Endothelial cell of umbilical vein (primary cell): Measurements from ENCODE around the gene STAT4. TPM values are rescaled to one million over a fixed set of nuclear protein-coding genes. Genes with fewer than 3 reads are reported as not detected.

Source experiments
- BruUV-seq: library from RNA; stranded (reverse); fragments of 400-500 nt; replicated peaks from 2 replicates; lab custom pipeline; 2021; lab: Mats Ljungman, UMichigan
- CTCF ChIA-PET: fragments of 300-600, 350-600 bp; sonication (Branson Sonifier 250); formaldehyde crosslinking; loops from one replicate; lab custom pipeline; 2021; ENCODE audit warnings: antibody characterized with exemption, inconsistent platforms; lab: Charles Lee
- POLR2A ChIA-PET: fragments of 300-600, 350-600 bp; sonication (Branson Sonifier 250); formaldehyde crosslinking; loops from one replicate; lab custom pipeline; 2021; ENCODE audit warnings: antibody characterized with exemption, inconsistent platforms; lab: Charles Lee
- DNase-seq: peaks from one replicate; pipeline ENCODE4 v3.0.0-alpha.2; 2011; ENCODE audit warnings: low read depth, low spot score
- FAIRE-seq: peaks from 2 replicates; lab custom pipeline; 2011; peaks lifted over from hg19 to GRCh38; lab: Jason Lieb, UNC
- H2AFZ ChIP-seq: 2 replicates; pipeline ENCODE4 v1.6.0; 2012; ENCODE audit warnings: low read depth, low read length, control low read depth, inconsistent platforms
- H3K27ac ChIP-seq: 2 replicates; pipeline ENCODE4 v1.5.1; 2011; ENCODE audit warnings: low read depth, mild to moderate bottlenecking, control low read depth, low read length, moderate library complexity; ENCODE audit not compliant: insufficient read depth
- H3K27me3 ChIP-seq, 2 experiments: 2 replicates each; pipeline versions ENCODE4 v1.6.0 to v1.6.1; 2011; ENCODE audit warnings: low read length in 2 of 2, mixed read lengths in 1 of 2; ENCODE audit not compliant: control insufficient read depth in 2 of 2, insufficient read depth in 2 of 2
- H3K36me3 ChIP-seq, 2 experiments: 2 replicates in 1 of 2; 3 replicates in 1 of 2; pipeline ENCODE4 v1.5.1; 2011; ENCODE audit warnings: low read length in 2 of 2, mild to moderate bottlenecking in 1 of 2, moderate library complexity in 1 of 2; ENCODE audit not compliant: control insufficient read depth in 2 of 2, insufficient read depth in 2 of 2; ENCODE audit errors: extremely low read depth in 1 of 2
- H3K4me1 ChIP-seq: 3 replicates; pipeline ENCODE4 v1.5.1; 2011; ENCODE audit warnings: mild to moderate bottlenecking, low read length; ENCODE audit not compliant: control insufficient read depth, insufficient read depth; ENCODE audit errors: extremely low read depth
- H3K4me2 ChIP-seq: 2 replicates; pipeline ENCODE4 v1.6.1; 2011; ENCODE audit warnings: low read length, control low read depth, mixed read lengths; ENCODE audit not compliant: insufficient read depth
- H3K4me3 ChIP-seq, 3 experiments: fragments of 200-600 bp in 1 of 3; sonication (generic), shearing (Covaris generic) in 1 of 3; replicated peaks in 1 of 3; 2 replicates each; pipeline ENCODE4 v1.5.1; 2011 to 2016; ENCODE audit warnings: control low read depth in 3 of 3, low read length in 3 of 3, mild to moderate bottlenecking in 2 of 3, inconsistent platforms in 1 of 3, low read depth in 1 of 3, moderate library complexity in 1 of 3; ENCODE audit not compliant: insufficient read depth in 1 of 3
- H3K79me2 ChIP-seq: 2 replicates; pipeline ENCODE4 v1.6.0; 2012; ENCODE audit warnings: low read length, inconsistent platforms; ENCODE audit not compliant: control insufficient read depth, insufficient read depth
- H3K9ac ChIP-seq: replicated peaks from 2 replicates; pipeline ENCODE3; 2011; ENCODE audit warnings: low read length, control low read depth; ENCODE audit not compliant: insufficient read depth; ENCODE audit errors: extremely low read depth
- H3K9me1 ChIP-seq: replicated peaks from 3 replicates; pipeline ENCODE4 v1.6.0; 2011; ENCODE audit warnings: mild to moderate bottlenecking, low read length; ENCODE audit not compliant: control insufficient read depth, insufficient read depth; ENCODE audit errors: extremely low read depth
- H3K9me3 ChIP-seq: replicated peaks from 2 replicates; pipeline ENCODE4 v1.5.1; 2012; ENCODE audit warnings: low read length, inconsistent platforms; ENCODE audit not compliant: control insufficient read depth, insufficient read depth
- H4K20me1 ChIP-seq: replicated peaks from 2 replicates; pipeline ENCODE3; 2011; ENCODE audit warnings: mild to moderate bottlenecking, low read length; ENCODE audit not compliant: control insufficient read depth, insufficient read depth; ENCODE audit errors: extremely low read depth
- CTCF ChIP-seq, 2 donors: IDR thresholded peaks; 1 replicate in 1 of 2; 2 replicates in 1 of 2; pipeline ENCODE4 v1.5.1; 2011; ENCODE audit warnings: low read length in 2 of 2, mild to moderate bottlenecking in 2 of 2, moderate library complexity in 2 of 2, control low read depth in 1 of 2, inconsistent platforms in 1 of 2, low read depth in 1 of 2; ENCODE audit not compliant: insufficient read depth in 1 of 2; ENCODE audit errors: extremely low read depth in 1 of 2
- EZH2 ChIP-seq: IDR thresholded peaks from 2 replicates; pipeline ENCODE4 v1.6.1; 2012; ENCODE audit warnings: borderline replicate concordance, low read depth, mild to moderate bottlenecking, moderate library complexity, low read length, inconsistent platforms; ENCODE audit not compliant: severe bottlenecking
- FOS ChIP-seq: IDR thresholded peaks from 2 replicates; pipeline ENCODE4 v1.6.1; 2011; ENCODE audit warnings: mild to moderate bottlenecking, low read length, moderate library complexity, borderline replicate concordance; ENCODE audit not compliant: insufficient read depth
- GATA2 ChIP-seq: IDR thresholded peaks from 2 replicates; pipeline ENCODE4 v1.7.0; 2011; ENCODE audit warnings: low read depth, mild to moderate bottlenecking, moderate library complexity, mixed read lengths, low read length; ENCODE audit not compliant: insufficient read length, insufficient read depth
- JUN ChIP-seq: IDR thresholded peaks from 2 replicates; pipeline ENCODE4 v1.6.1; 2011; ENCODE audit warnings: borderline replicate concordance, low read depth; ENCODE audit not compliant: insufficient read length, insufficient read depth
- MAX ChIP-seq: IDR thresholded peaks from 2 replicates; pipeline ENCODE4 v1.6.1; 2011; ENCODE audit not compliant: insufficient read depth, insufficient read length
- MYC ChIP-seq: IDR thresholded peaks from one replicate; pipeline ENCODE4 v1.6.1; 2011; ENCODE audit warnings: mild to moderate bottlenecking, low read depth, low read length
- POLR2A ChIP-seq: IDR thresholded peaks from 2 replicates; pipeline ENCODE4 v1.6.1; 2012; ENCODE audit warnings: low read depth, mild to moderate bottlenecking, control low read depth, low read length
- POLR2AphosphoS5 ChIP-seq: IDR thresholded peaks from 2 replicates; pipeline ENCODE4 v1.6.1; 2012; ENCODE audit warnings: low read depth, mild to moderate bottlenecking, control low read depth, low read length, moderate library complexity; ENCODE audit not compliant: insufficient read depth
- dilution Hi-C: fragments of 300-500 bp; cut with MboI; formaldehyde crosslinking; loops from one replicate; pipeline ENCODE4 v1.15.0; 2019; ENCODE audit warnings: low sequenced_read_pairs; ENCODE audit not compliant: extremely low pct_ligation_motif_present
- intact Hi-C: fragments of 100-400 bp; cut with micrococcal nuclease; formaldehyde crosslinking; loops from one replicate; pipeline ENCODE4 v1.10.0; 2022
- polyA plus RNA-seq, 4 experiments: library from polyadenylated mRNA; depleted of rRNA in 3 of 4; stranded (reverse) in 3 of 4; unstranded in 1 of 4; fragments of >200 nt; gene quantifications; 2 replicates each; pipeline versions ENCODE4 v1.2.1 to v1.2.3, GENCODE V29; 2011 to 2012; ENCODE audit warnings: missing spikeins in 1 of 4
- total RNA-seq: library from RNA; stranded (reverse); gene quantifications from 2 replicates; pipeline ENCODE4 v1.2.3, GENCODE V29; 2021

The STAT4 gene
- total and polyA plus RNA-seq, 2 donors (not counting 3 experiments of a cell fraction or from before 2014, with no cell fraction given), result 0.46 to 1.2 TPM

- BruUV-seq, result no TSS peak
- peak overlapping the region; percentile 77 for H2AFZ ChIP-seq
- H3K4me2 ChIP-seq, result peak overlapping the region; percentile 82
- TF ChIP-seq EZH2 (no peak), POLR2AphosphoS5 (no peak), MAX (no peak)
- POLR2A ChIA-PET, result no interaction called here
- H3K9ac ChIP-seq, result no peak overlapping the region
- no peaks in the 10 kb centered on the region for H3K36me3 ChIP-seq
- H4K20me1 ChIP-seq, result no peaks in the 10 kb centered on the region
- no peaks in the 10 kb centered on the region for H3K4me1 ChIP-seq
- CTCF ChIA-PET, result interaction anchor here (0.7 to 7.5 kb wide), 5 partner anchors 15 to 99 kb away, joined by 3 to 358 read pairs (median 3); no protein-coding TSS in a partner anchor
- DNase-seq, result peak; percentile 21
- peak overlapping the region; percentile 13 to 54 (median 45) for H3K4me3 ChIP-seq
- H3K27ac ChIP-seq, result no peak overlapping the region
- H3K27me3 ChIP-seq, result peaks cover 3 to 6% of the 10 kb centered on the region in 2 experiments
- dilution Hi-C loops, result no loop called here
- peak; percentile 62 for FAIRE-seq
- no peaks in the 10 kb centered on the region for H3K9me1 ChIP-seq
- H3K9me3 ChIP-seq, result no peaks in the 10 kb centered on the region
- intact Hi-C loops, result no loop called here
- H3K79me2 ChIP-seq, result no peaks in the 10 kb centered on the region
Measured at GRCh38 chr2:191150230-191150599, 579 bp downstream of the STAT4 start.

- Histone ChIP-seq H3K4me2 (no peak overlapping the region), H4K20me1 (no peaks in the 10 kb centered on the region), H2AFZ (no peak overlapping the region), H3K36me3 (no peaks in the 10 kb centered on the region), H3K27me3 (peaks cover 3 to 6% of the 10 kb centered on the region in 2 experiments), H3K9me1 (no peaks in the 10 kb centered on the region), H3K4me3 (no peak overlapping the region), H3K9ac (no peak overlapping the region), H3K9me3 (no peaks in the 10 kb centered on the region), H3K79me2 (no peaks in the 10 kb centered on the region), H3K27ac (no peak overlapping the region), H3K4me1 (no peaks in the 10 kb centered on the region)
- BruUV-seq, result no TSS peak
- POLR2A ChIA-PET, result no interaction called here
- CTCF ChIA-PET, result interaction anchor here (7.5 kb wide), 1 partner anchor 98 kb away, joined by 358 read pairs; no protein-coding TSS in a partner anchor
- FAIRE-seq (no peak), DNase-seq (no peak)
- dilution Hi-C loops, result no loop called here
- TF ChIP-seq EZH2 (no peak), MAX (no peak), MYC (no peak), JUN (no peak), FOS (no peak), POLR2AphosphoS5 (no peak), GATA2 (no peak), CTCF (IDR thresholded peaks at IDR 0.05; ENCODE audit: extremely low read depth in 1 of 2, insufficient read depth in 1 of 2, low read depth in 1 of 2, low read length in 2 of 2) (no peak), POLR2A (no peak)
- intact Hi-C loops, result no loop called here
Measured at GRCh38 chr2:191149391-191149790, 1.4 kb downstream of the STAT4 start.
